ENCODE results near the gene TMEM156.

TMEM156 gene

DNA sequence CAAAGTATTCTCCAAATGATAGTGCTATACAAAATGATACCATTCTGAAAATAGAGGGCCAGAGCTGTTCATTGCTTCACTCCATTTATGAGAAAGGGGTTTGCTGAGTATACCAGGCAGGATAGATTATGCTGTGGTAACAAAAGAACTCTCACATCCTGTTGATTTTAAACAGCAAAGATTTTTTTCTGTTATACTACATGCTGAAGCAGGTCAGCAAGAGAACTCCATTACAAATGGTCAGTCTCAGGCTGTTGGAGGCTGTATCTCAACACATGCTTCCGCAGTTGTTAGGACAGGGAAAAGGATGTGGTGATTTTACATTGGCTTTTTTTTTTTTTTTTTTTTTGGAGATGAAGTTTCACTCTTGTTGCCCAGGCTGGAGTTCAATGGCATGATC lies 16.1 kb upstream of the TMEM156 start:
- Histone ChIP-seq H3K9me3 (ENCODE audit: severe bottlenecking) (no peaks in the 10 kb centered on the region), H3K4me1 (ENCODE audit: insufficient read depth, poor library complexity, severe bottlenecking) (peaks cover 30% of the 10 kb centered on the region), H3K4me3 (ENCODE audit: severe bottlenecking) (no peak overlapping the region), H3K36me3 (ENCODE audit: low read depth) (peaks cover 19% of the 10 kb centered on the region), H3K27me3 (ENCODE audit: insufficient read depth, poor library complexity, severe bottlenecking) (no peaks in the 10 kb centered on the region), H3K27ac (ENCODE audit: poor library complexity, severe bottlenecking) (peak overlapping the region; percentile 95)
- TF ChIP-seq, protein P1, sequence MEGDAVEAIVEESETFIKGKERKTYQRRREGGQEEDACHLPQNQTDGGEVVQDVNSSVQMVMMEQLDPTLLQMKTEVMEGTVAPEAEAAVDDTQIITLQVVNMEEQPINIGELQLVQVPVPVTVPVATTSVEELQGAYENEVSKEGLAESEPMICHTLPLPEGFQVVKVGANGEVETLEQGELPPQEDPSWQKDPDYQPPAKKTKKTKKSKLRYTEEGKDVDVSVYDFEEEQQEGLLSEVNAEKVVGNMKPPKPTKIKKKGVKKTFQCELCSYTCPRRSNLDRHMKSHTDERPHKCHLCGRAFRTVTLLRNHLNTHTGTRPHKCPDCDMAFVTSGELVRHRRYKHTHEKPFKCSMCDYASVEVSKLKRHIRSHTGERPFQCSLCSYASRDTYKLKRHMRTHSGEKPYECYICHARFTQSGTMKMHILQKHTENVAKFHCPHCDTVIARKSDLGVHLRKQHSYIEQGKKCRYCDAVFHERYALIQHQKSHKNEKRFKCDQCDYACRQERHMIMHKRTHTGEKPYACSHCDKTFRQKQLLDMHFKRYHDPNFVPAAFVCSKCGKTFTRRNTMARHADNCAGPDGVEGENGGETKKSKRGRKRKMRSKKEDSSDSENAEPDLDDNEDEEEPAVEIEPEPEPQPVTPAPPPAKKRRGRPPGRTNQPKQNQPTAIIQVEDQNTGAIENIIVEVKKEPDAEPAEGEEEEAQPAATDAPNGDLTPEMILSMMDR (IDR thresholded peaks at IDR 0.05; ENCODE audit: poor library complexity, severe bottlenecking) = no peak
- ATAC-seq (ENCODE audit: low read depth) (no peak), DNase-seq (ENCODE audit: low spot score) (no peak)

DNA sequence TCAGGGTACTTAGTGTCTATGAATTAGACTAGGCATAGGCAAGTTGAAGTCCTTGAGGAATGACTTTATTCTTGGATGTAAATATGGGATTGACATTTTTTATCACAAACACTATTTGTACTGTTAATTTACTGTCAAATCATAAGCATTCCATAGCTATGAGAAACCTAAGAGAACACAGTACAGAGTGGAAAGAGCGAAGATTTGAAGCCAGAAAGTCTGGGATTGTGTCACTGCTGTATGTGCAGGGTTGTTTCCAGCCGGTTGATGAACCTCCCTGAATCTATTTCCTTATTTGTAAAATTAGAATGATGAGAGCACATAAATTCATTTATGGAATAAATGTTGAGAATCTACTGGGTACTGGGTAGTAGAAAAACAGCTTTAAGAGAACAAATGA lies 15.5 kb upstream of the TMEM156 start:
- Histone ChIP-seq H3K27me3 (ENCODE audit: insufficient read depth, poor library complexity, severe bottlenecking) (no peaks in the 10 kb centered on the region), H3K27ac (ENCODE audit: poor library complexity, severe bottlenecking) (peak overlapping the region; percentile 95), H3K9me3 (ENCODE audit: severe bottlenecking) (no peaks in the 10 kb centered on the region), H3K36me3 (ENCODE audit: low read depth) (peaks cover 19% of the 10 kb centered on the region), H3K4me3 (ENCODE audit: severe bottlenecking) (no peak overlapping the region), H3K4me1 (ENCODE audit: insufficient read depth, poor library complexity, severe bottlenecking) (peaks cover 35% of the 10 kb centered on the region)
- ATAC-seq (ENCODE audit: low read depth) (no peak), DNase-seq (ENCODE audit: low spot score) (no peak)
- TF ChIP-seq, protein P1 (IDR thresholded peaks at IDR 0.05; ENCODE audit: poor library complexity, severe bottlenecking) = no peak

DNA sequence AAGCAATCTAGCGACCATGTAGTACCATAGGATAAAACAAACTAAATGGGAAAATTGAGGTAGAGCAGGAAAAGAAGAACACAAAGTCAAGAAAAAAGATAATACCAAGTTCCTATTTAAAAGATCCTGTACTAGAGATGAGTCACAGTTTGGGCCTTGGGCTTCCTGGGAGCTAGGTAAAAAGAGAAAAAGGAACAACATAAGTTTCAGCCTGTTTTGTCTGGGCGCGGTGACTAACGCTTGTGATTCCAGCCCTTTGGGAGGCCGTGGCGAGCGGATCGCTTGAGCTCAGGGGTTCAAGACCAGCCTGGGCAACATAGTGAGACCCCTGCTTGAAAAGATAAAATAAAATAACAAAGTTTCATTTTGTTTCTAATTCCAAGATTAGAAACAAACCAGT lies 14.0 kb upstream of the TMEM156 start:
- TF ChIP-seq, protein P1 (IDR thresholded peaks at IDR 0.05; ENCODE audit: poor library complexity, severe bottlenecking) = no peak

DNA sequence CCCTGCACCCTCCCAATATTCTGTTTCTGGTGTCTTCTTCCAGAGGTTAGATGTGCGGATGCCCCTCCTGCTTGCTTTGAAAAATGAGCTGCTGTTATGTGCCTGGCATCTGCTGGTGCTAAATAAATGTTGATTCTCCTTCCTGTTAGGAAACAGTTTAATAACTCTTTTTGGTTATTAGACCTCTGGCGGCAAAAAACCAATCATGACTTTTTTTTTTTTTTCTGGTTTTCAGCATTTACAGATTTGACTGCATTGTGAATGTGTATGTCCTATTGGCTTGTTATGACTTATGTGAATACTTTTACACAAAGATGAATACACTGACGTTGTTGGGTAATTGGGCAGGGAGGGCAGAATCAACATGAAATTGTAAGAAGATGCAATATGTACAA lies 13.6 kb upstream of the TMEM156 start:
- TF ChIP-seq, protein P1 (IDR thresholded peaks at IDR 0.05; ENCODE audit: poor library complexity, severe bottlenecking) = no peak
- Histone ChIP-seq H3K9me3 (ENCODE audit: severe bottlenecking) (no peaks in the 10 kb centered on the region), H3K27me3 (ENCODE audit: insufficient read depth, poor library complexity, severe bottlenecking) (no peaks in the 10 kb centered on the region), H3K4me3 (ENCODE audit: severe bottlenecking) (peak overlapping the region; percentile 99), H3K36me3 (ENCODE audit: low read depth) (peaks cover 19% of the 10 kb centered on the region), H3K27ac (ENCODE audit: poor library complexity, severe bottlenecking) (peak overlapping the region; percentile 95), H3K4me1 (ENCODE audit: insufficient read depth, poor library complexity, severe bottlenecking) (peaks cover 44% of the 10 kb centered on the region)
- DNase-seq (ENCODE audit: low spot score) (no peak), ATAC-seq (ENCODE audit: low read depth) (peak; percentile 24; the same call in 2 of the 3 replicates)

More for the DNA sequence above, 14.0 kb upstream of the TMEM156 start:
- Histone ChIP-seq H3K9me3 (ENCODE audit: severe bottlenecking) (no peaks in the 10 kb centered on the region), H3K4me1 (ENCODE audit: insufficient read depth, poor library complexity, severe bottlenecking) (peaks cover 41% of the 10 kb centered on the region), H3K27me3 (ENCODE audit: insufficient read depth, poor library complexity, severe bottlenecking) (no peaks in the 10 kb centered on the region), H3K36me3 (ENCODE audit: low read depth) (peaks cover 19% of the 10 kb centered on the region), H3K27ac (ENCODE audit: poor library complexity, severe bottlenecking) (peak overlapping the region; percentile 95), H3K4me3 (ENCODE audit: severe bottlenecking) (peak overlapping the region; percentile 99)
- DNase-seq (ENCODE audit: low spot score) (peak; percentile 83), ATAC-seq (ENCODE audit: low read depth) (peak; percentile 62)

DNA sequence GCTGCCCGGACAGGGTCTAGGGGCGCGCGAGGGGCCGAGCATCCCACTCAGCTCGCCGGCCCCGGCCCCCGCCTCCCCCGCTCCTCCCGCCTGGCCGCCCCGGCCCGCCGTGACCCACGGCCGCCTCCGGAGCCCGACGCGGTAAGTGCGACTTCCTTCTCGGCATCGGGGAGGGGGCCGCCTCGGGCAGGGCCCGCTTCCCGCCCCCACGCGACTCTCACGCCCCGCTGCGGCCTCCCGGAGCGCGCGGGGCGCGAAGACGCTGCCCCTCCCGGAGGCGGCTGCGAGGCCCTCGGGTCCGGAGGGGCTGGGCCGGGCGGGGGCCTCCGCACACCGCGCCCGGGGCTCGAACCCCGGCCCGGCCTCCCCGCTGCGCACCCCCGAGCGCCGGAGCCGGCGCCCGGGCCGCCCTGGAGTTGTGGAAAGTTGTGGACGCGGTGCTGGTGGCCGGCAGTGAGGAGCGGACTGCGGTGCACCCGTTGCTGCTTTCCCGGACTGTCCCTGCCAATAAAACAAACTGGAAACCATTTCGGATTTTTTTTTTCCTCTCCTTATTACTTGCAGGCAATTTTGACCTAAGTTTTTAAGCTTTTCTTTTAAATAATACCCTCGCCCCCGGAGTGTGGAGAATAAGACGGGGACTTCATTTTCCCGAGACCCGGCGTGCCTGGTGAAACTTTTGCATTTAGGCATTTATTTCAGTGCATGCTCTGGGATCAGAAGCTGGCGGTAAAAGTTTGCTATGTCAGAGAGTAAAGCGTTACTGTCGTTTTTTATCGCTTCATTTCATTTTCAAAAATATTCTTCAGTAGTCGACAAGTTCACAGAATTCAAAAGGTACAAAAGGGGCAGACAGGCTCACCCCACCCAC lies 13.0 kb upstream of the TMEM156 start:
- ATAC-seq (ENCODE audit: low read depth) (peak; percentile 21), DNase-seq (ENCODE audit: low spot score) (no peak)
- Histone ChIP-seq H3K9me3 (ENCODE audit: severe bottlenecking) (no peaks in the 10 kb centered on the region), H3K27ac (ENCODE audit: poor library complexity, severe bottlenecking) (peak overlapping the region; percentile 95), H3K27me3 (ENCODE audit: insufficient read depth, poor library complexity, severe bottlenecking) (no peaks in the 10 kb centered on the region), H3K36me3 (ENCODE audit: low read depth) (peaks cover 16% of the 10 kb centered on the region), H3K4me1 (ENCODE audit: insufficient read depth, poor library complexity, severe bottlenecking) (peaks cover 44% of the 10 kb centered on the region), H3K4me3 (ENCODE audit: severe bottlenecking) (peak overlapping the region; percentile 99)
- TF ChIP-seq, protein P1 (IDR thresholded peaks at IDR 0.05; ENCODE audit: poor library complexity, severe bottlenecking) = no peak
